ENCODE measurements around the gene ZNRD2.

GRCh38 chr11:65609665-65610064 lies 39.4 kb downstream of the ZNRD2 start:
- TF ChIP-seq CTCF (IDR thresholded peaks at IDR 0.05) = no peak
- TF ChIP-seq GABPB1 (CRISPR knock-in tag; IDR thresholded peaks at IDR 0.05) = no peak
